Measurements from ENCODE around the gene LNX1.
A peak's percentile ranks its signal among the peaks of the same experiment; 100 is the strongest.

Gene LNX1

DNA sequence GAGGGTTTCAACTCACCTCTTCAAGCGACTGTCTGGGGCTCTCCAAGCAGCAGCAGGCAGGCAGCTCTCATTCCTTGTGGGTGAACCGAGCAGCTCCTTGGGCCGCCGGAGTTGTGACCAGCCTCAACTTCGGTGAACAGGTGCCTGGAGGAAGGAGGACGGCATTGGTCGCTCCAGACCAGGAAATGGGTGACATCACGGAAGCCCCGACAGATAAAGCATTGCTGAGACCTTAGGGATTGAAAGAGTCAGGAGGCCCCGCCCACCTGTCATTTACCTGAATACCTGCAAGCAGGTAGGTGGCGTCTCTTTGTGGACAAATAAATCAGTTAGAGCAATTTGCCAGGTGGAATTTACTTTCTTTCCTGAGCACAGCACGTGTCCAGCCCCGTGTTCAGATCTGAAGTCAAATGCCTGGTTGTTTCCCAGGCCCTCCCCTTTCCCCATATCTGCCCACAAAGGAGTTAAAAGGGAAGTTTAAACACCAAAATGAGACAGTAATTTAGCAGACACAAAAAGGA, at the start of gene LNX1:
TSS of gene LNX1 (minus strand) at position 115 of the 521 bp plus-strand sequence. CDS start 17,484 bp downstream, outside the sequence.
- DNase-seq = peak; percentile 97 to 98

DNA sequence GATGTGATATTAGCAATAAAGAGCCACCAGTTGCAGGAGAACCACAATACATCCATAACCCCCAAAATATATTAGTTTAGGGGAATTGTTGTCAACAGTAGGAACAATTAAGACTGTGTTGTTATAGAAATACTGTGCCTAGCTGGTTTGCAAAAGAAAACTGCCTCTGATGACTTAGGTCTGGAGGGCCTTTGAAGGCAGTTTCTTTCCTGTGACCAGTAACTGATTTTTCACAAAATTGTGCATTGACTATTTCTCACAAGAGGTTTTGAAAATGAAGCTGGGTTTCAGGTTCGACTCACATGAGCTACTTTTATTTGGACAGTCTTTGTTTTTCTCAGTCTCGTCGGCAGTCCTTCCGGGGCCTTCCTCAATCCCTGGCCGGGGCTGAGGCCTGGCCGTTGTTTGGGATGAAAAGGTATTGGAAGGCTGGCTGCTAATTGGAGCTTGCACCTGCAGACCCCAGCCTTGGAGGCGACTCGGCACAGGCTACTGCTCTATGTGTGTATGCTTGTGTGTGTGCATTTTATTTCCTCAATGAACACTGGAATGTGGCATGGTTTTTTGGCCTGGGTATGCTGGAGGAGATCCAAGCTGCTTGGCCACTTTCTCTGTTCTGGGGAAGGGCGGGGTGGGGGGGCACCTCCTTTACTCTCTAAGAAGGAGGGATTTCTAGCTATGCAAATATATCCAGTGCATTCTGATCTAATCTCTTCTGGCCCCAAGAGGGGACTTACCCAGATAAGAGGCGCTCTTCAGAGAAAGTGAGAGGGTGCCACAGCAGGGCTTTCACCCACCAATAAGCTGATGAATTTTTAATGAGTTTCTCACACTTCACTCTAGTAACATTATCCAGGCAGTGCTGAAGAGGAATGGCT, 49.5 kb upstream of the LNX1 start:
- DNase-seq = peak; percentile 32 to 61

DNA sequence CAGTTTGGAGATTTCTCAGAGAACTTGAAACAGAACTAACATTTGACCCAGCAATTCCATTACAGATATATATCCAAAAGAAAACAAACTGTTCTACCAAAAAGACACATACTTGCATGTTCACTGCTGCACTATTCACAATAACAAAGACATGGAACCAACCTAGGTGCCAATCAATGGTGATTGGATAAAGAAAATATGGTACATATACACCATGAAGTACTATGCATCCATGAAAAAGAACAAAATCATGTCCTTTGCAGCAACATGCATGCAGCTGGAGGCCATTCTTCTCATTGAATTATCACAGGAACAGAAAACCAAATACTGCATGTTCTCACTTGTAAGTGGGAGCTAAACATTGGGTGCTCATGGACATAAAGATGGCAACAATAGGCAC, 47.6 kb upstream of the LNX1 start:
- DNase-seq = no peak

DNA sequence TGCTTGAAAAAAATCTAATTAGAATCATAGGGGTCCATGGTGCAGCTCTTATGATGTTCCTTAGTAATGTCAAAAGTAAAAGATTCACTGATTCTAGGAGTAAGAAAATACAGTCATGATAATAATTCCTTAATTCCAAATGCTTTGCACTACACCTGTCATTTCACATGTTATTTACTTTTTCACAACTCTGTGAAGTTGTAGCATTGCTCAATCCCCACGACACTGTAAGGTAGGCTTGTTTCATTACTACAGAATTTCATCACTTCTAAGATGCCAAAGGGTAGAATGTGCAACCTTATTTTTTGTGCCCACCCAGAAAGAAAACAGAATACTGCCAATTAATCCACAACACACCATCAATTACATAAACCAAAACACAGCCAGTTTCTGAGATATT, 46.1 kb upstream of the LNX1 start:
- no peak for DNase-seq

DNA sequence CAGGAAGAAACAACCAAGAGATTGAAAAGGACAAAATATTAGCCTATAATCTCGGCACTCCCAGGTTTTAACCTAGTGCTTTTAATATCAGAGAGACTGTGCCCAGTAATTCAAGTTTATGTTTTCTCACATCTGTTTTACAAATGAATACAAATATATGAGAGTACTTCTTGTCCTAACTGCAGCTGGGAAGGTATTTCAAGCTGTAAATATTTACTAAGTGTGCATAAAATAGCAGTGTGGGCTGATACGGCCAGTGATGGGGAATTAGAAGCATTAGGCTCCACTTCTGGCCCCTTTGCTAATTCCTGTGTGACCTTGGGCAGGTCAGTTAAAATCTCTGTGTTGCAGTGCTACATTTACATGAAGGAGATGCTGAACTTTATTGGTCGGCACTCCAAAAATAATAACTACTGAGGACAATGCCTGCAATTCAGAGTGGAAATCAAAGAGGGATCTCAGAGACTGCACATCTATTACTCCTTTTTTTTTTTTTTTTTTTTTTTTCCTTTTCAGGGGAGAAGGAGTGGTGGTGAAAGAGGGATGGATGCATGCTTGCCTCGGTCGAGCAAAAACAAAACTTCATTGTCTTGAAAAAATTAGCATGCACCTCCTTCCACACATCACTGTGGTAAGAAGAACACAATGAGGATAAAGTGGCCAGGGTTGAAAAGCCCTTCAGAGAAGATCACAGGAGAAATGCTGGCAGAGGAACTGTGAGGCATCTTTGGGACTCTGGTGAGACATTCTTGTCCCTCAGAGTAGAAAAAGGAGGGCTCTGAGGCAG, 44.6 kb upstream of the LNX1 start:
- DNase-seq = no peak

DNA sequence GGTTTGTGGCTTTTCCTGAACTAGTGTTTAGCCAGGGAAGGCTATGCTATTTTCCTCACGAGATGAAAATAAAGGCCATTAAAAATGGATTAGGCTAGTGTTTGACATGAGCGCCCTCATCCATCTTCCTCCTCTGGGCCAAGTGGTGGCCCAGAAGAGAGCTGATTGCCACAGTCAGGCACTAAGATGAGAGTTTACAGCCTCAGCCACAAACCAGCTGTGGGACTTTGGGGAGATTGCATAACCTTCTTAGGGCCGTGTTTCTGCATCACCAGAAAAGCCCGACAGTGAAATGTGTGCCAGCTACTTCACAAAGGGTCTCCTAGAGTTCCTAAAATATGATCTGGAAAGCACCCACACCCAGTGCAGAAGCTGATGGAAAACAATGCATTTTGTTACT, 42.3 kb upstream of the LNX1 start:
- DNase-seq = no peak

DNA sequence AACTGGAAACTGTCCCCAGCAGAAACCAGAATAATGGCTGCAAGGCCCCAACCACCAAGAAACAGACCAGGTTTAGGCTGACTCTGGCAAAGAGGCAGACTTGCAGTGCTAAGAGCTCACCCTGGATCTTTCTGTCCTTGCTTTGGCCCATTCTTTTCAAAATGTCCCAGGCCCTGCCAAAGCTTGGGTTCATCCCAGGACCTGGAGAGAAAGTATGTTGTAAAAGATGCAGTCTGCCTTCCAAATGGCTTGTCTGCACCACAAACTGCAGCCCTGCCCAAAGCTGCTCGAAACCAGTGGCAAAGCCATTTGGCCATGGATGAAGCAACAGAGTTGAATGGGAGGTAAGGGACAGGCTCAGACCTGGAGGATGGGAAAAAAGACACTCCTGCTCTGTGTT, 38.0 kb upstream of the LNX1 start:
- no peak for DNase-seq

DNA sequence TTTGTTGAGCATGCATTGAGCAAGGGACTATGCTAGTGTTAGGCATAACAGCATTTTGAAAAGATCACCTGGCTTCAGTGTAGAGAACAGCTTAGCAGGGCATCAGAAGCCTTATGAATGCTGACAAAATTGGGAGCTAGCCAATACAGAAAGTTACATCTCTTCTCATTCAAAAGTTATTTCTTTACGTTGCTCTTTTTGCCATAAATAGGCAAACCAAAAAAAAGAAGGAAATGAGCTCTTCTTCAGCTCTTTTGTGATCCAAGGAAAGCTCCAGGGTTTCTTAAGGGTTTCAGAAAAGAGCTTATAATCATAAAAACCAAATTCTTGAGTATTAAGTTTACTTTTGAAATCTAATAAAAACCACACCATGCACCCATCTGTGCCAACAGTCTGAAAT, 35.2 kb upstream of the LNX1 start:
- DNase-seq = no peak

DNA sequence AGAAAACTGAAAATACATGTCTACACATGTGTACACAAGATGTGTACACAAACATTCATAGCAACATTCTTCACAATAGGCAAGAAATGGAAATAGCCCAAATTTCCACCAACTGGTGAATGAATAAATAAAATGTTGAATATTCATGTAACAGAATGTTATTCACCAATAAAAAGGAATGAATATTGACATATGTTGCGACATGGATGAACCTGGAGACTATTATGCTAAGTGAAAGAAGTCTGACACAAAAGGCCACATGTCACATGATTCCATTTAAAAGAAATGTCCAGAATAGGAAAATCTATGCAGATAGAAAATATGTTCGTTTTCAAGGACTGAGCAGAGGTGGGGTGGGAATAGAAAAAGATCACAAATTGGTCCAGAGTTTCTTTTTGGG, 34.6 kb upstream of the LNX1 start:
- DNase-seq = no peak

DNA sequence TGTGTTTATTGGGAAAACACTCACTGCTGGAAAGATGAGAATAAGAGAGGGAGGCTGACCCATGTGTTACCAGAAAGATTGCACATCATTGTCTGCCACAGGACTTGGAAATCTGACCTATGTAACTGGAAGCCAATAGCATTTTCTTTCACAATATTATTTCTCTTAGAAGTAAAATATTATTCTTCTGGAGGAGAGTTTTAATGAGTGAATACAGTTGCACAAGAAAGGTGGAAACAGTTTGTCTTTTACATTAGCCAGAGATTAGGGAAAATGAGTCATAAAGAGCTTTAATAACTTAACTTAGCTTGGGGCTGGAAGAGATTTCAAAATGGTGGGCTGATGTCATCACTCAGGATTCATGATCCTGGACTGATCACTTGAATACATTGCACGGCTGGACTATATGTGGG, 31.5 kb upstream of the LNX1 start:
- no peak for DNase-seq

DNA sequence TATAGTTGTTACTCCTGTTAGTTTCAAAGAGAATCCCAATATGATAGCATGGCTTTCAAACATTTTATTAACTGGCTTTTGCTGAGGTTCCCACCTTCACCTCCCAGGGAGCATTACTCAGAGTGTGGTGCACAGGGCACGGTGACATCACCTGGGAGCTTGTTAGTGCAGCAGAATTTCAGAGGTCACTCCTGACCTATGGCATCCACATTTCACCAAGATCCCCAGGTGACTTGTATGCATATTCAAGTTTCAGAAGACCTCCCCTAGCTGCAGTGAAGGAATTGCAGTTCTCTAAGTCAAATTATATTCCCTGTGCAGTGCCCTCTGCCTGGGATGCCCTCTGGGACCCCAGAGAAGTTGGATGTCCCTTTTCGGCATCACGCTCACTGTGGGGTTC, 29.7 kb upstream of the LNX1 start:
- DNase-seq = no peak

DNA sequence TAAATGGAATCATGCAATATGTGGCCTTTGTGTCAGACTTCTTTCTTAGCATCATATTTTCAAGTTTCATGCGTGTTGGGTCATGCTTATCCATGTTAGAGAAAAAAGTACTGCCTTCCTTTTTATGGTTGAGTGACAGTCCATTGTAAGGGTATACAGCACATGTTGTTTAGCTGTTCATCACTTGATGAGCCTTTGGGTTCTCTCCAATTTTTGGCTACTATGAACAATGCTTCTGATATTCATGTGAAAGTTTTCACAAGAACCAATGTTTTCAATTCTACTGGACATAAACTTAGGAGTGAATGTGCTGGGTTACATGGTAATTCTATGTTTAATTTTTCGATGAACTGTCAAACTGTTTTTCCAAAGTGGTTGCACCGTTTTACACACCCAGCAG, 28.1 kb upstream of the LNX1 start:
- no peak for DNase-seq

DNA sequence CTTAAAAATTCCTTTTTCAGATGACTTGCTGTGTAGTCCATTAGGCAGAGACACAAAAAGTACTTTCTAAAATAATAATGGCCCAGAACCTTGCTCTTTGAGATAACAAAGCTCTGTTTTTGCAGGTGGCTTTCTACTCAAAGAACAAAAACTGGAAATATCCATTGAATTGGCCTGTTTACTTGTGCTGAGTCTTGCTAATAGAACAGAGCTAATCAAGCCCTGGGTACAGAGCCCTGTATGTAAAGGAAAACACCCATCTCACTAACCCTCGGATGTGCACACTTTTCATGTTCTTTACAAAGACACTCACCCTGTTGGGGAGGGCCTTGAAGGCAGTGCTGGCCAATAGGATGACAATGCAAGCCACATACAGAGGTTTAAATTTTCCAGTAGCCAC, 27.0 kb upstream of the LNX1 start:
- DNase-seq = no peak

DNA sequence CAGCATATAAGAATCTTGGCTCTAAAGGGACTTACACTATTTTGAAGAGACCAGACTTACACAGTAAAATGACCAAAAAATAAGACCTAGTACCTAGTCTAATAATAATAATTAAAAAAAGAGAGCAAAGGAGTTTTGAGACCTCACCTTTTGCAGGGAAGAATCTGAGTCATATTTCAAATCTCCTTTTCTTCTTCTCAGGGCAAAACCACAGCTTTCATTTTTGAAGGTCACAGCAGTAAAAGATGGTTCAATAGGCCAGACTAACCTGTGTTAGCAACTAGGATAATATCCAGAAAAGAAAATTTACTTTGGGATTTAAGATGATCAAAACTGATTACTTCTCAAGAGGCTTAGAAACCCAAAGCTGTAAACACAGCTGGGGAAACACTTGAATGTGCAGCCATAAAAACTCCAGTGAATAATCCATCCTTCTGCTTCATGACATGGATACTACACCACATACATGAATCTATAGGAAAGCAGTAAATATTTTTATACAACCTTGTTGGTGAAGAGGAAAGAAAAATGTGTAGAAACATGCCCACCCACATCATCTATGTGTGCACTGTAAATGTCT, 25.9 kb upstream of the LNX1 start:
- DNase-seq = no peak

DNA sequence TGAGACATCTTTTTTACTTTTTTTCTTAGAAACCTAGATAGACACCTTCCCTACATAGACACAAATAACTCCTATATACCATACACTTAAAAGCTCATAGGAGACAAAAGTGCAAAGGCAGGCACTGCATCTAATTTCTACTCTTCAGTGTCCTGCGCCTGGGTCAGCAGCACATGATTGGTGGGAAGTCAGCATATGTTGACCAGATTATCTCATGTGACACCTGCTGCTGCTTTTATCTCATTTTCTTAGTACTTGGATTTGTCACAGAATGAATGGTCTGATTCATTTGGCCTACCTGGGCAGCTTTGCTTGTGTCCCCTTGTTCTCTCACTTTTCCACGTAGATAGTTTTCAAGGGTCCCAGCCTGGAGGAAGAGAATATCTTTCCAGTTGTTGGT, 24.9 kb upstream of the LNX1 start:
- no peak for DNase-seq

DNA sequence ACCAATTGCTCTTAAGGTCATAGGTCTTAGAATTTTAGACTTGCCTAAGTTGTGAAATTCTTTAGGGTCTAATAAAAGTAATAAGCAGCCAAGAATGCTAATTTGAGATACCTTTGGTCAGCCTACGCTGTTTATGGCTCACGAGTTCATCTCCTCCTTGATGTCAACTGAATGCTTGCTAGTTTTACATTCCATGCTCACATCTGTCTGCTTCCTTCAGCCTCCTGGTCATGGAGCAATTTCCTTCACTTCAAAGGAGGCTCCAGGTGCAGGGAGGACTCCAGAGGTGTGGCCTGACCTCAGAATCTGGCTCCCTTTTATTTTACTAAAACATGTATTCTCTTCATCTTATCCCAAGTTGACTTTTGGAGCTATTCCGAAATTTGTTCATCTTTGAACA, 23.3 kb upstream of the LNX1 start:
- DNase-seq = no peak

DNA sequence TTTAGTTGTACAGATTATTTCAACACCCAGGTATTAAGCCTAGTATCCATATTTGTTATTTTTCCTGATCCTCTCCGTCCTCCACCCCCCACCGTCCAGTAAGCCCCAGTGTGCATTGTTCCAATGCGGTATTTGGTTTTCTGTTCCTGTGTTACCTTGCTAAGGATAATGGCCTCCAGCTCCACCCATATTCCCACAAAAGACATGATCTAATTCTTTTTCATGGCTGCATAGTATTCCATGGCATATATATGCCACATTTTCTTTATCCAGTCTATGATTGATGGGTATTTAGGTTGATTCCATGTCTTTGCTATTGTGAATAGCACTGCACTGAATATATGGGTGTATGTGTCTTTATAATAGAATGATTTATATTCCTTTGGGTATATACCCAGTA, 22.1 kb upstream of the LNX1 start:
- DNase-seq = no peak

DNA sequence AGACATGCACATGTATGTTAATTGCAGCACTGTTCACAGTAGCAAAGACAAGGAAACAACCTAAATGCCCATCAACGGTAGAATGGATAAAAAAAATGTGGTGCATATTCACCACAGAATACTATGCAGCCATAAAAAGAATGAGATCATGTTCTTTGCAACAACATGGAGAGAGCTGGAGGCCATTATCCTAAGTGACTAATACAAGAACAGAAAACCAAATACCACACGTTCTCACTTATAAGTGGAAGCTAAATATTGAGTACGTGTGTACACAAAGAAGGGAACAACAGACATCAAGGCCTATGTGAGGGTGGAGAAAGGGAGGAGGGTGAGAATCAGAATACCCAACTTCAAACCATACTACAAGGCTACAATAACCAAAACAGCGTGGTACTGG, 17.4 kb upstream of the LNX1 start:
- no peak for DNase-seq

DNA sequence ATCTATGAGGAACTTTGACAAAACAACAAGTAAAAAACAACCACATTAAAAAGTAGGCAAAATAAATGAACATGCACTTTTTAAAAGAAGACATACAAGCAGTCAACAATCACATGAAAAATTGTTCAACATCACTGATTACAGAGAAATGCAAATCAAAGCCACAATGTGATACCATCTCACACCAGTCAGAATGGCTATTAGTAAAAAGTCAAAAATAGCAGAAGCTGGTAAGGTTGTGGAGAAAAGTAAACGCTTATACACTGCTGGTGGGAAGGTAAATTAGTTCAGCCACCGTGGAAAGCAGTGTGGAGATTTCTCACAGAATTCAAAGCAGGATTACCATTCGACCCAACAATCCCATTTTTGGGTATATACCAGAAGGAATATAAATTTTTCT, 17.0 kb upstream of the LNX1 start:
- no peak for DNase-seq

DNA sequence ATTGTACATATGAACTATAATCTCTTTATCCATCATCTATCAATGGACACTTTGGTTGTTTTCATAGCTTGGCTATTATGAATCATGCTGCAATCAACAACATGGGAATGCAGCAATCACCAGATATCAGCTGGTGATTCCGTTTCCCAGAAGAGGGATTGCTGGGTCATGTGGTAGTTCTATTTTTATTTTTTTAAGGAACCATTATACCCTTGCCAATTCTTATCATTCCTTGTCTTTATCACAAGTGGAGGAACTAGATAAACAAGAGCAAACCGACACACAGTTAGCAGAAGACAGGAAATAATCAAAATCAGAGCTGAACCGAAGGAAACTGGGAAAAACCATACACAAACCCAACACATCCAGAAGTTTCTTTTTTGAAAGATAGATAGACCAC, 14.5 kb upstream of the LNX1 start:
- DNase-seq = no peak

DNA sequence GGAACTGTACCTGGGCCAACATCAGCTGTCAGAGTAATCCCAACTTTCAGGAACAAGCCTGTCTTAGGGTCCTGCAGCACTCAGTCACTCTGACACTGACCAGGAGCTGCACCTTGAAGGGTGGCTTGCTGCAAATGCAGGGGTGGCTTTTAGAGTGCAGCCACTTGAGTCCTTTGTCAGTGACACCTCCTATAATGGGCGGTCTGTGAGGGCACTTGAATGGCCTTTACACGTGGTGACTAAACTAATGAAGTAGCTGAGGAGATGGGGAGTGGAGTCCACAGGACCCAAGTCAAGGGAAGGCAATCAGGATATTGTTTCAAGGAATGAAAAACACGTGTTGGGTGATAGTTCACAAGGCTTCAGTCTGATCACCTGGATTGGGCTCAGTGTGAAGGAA, 11.1 kb upstream of the LNX1 start:
- DNase-seq = no peak

DNA sequence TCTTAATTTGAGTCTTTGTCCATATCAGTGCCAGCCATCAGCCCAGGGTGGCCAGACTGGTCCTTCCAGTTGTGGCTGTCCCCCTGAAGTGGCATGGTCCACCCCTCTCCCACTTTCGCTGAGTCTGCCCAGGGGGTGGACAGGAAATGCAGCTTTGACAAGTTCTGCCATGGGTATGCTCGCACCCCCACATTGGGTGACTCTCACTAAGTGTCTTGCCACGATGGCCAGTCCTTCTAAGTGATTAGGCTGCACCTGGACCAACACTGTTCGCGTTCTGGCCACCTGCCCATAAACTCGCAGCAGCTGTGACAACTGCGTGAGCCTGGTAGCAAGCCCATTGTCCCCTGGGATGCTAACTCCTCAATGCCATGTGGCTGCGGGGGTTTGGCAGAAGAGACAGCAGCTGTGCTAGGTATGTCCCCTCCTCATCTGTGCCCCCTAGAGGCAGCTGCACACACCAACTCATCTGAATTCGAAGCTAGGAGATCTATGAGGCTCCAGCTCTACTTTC, 10.0 kb upstream of the LNX1 start:
- peak; percentile 73 to 91 for DNase-seq

DNA sequence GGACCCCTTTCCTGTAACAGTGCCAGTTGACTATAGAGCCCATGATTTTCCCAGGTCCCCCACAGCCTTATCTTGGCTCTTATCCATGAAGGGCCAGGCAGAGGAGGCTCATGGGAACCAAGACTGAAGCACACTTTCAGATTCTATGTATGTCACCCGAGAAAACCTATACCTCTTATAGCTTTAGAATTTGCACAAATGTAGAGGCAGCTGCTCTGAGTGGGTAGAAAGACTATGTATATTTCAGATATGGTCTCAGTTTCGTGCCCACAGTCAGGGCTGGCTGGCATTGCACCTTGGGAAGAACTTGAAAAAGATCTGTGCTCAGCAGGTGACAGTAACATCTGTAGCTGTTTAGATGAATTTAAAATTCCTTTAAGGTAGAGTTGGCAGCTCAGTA, 8.3 kb upstream of the LNX1 start:
- no peak for DNase-seq

DNA sequence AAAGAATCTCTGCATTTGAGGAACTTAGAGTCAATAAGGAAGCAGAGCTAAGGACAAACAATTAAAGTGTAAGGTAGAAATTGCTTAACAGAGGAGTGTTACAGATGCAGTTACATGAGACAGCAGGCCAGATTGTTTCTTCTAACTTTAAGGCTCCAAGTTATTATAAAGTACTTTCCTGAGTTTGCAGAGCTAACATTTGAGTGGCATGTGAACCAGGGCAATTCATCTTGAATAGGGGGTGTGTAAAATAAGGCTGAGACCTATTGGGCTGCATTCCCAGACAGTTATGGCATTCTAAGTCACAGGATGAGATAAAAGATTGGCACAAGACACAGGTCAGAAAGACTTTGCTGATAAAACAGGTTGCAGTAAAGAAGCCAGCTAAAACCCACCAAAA, 7.6 kb upstream of the LNX1 start:
- DNase-seq = no peak

Data from NCI-H526 (cell line).